Immature natural killer cell (primary cell): ENCODE data around the gene CRTC1. TPM values are rescaled to one million over a fixed set of nuclear protein-coding genes. Genes with fewer than 3 reads are reported as not detected.
"Not testable (repeated sequence)": the region's sequence is repeated elsewhere in the genome, so short reads cannot be mapped to it uniquely, and the experiment has no call there.

Experiments
- DNase-seq, 3 donors: peaks; one replicate each; pipeline ENCODE4 v3.0.0; 2022; ENCODE audit warnings: mixed read lengths in 1 of 3
- H3K27ac Mint-ChIP-seq, 6 donors: one replicate each; pipeline ENCODE4 v1.8.0; 2020; ENCODE audit warnings: mixed read lengths in 6 of 6, mild to moderate bottlenecking in 5 of 6, inconsistent platforms in 4 of 6, moderate library complexity in 3 of 6
- H3K27me3 Mint-ChIP-seq, 3 donors: one replicate each; pipeline ENCODE4 v1.8.0; 2020 to 2021; ENCODE audit warnings: low read depth in 3 of 3, mild to moderate bottlenecking in 3 of 3, mixed read lengths in 3 of 3, moderate library complexity in 3 of 3, inconsistent platforms in 1 of 3
- H3K36me3 Mint-ChIP-seq, 3 donors: one replicate each; pipeline ENCODE4 v1.8.0; 2020; ENCODE audit warnings: mixed read lengths in 3 of 3, inconsistent platforms in 2 of 3, mild to moderate bottlenecking in 2 of 3
- H3K4me1 Mint-ChIP-seq, 2 donors: one replicate each; pipeline ENCODE4 v1.8.0; 2020; ENCODE audit warnings: inconsistent platforms in 2 of 2, mild to moderate bottlenecking in 2 of 2, mixed read lengths in 2 of 2, moderate library complexity in 1 of 2
- H3K4me3 Mint-ChIP-seq, 5 donors: one replicate each; pipeline ENCODE4 v1.8.0; 2020; ENCODE audit warnings: mild to moderate bottlenecking in 5 of 5, mixed read lengths in 5 of 5, inconsistent platforms in 3 of 5, moderate library complexity in 3 of 5
- H3K9me3 Mint-ChIP-seq, 6 donors: one replicate each; pipeline ENCODE4 v1.8.0; 2020; ENCODE audit warnings: mild to moderate bottlenecking in 6 of 6, mixed read lengths in 6 of 6, inconsistent platforms in 4 of 6, moderate library complexity in 3 of 6
- polyA plus RNA-seq, 3 donors: library from polyadenylated mRNA; unstranded; fragments of 300-500 nt; fragmentation: Illumina TruSeq; gene quantifications; one replicate each; pipeline ENCODE4 v1.2.3, GENCODE V29; 2021

Gene CRTC1
- polyA plus RNA-seq, 3 donors from 2014 or later: 0.50 to 1.1 (median 0.85) TPM

- Mint-ChIP-seq H3K9me3 (no peaks in the 10 kb centered on the region), H3K4me3 (no peak overlapping the region), H3K27me3 (peaks cover 0 to 2% (median 0%) of the 10 kb centered on the region in 3 donors), H3K27ac (no peak overlapping the region), H3K36me3 (peaks cover 0 to 8% (median 7%) of the 10 kb centered on the region in 3 donors), H3K4me1 (peaks cover 0 to 8% of the 10 kb centered on the region in 2 donors)
- no peak for DNase-seq
Measured at GRCh38 chr19:18668252-18668631, 15.2 kb upstream of the CRTC1 start.

- Mint-ChIP-seq H3K27me3 (peaks cover 0 to 2% (median 0%) of the 10 kb centered on the region in 3 donors), H3K4me1 (peaks cover 0 to 4% of the 10 kb centered on the region in 2 donors), H3K9me3 (no peaks in the 10 kb centered on the region), H3K4me3 (no peak overlapping the region), H3K27ac (no peak overlapping the region), H3K36me3 (peaks cover 0 to 8% (median 7%) of the 10 kb centered on the region in 3 donors)
- no peak for DNase-seq
Measured at GRCh38 chr19:18668744-18669523, 14.5 kb upstream of the CRTC1 start.

- Mint-ChIP-seq H3K4me3 (no peak overlapping the region), H3K36me3 (peaks cover 0 to 8% (median 7%) of the 10 kb centered on the region in 3 donors), H3K9me3 (no peaks in the 10 kb centered on the region), H3K27me3 (peaks cover 0 to 2% (median 0%) of the 10 kb centered on the region in 3 donors), H3K27ac (no peak overlapping the region), H3K4me1 (no peaks in the 10 kb centered on the region)
- DNase-seq: no peak
Measured at GRCh38 chr19:18669524-18669817, 14.0 kb upstream of the CRTC1 start.

- H3K27ac Mint-ChIP-seq: no peak overlapping the region
- H3K36me3 Mint-ChIP-seq: peaks cover 0 to 8% (median 7%) of the 10 kb centered on the region in 3 donors
- H3K9me3 Mint-ChIP-seq: no peaks in the 10 kb centered on the region
- DNase-seq: no peak
- H3K4me1 Mint-ChIP-seq: no peaks in the 10 kb centered on the region
- H3K27me3 Mint-ChIP-seq: peaks cover 0 to 2% (median 0%) of the 10 kb centered on the region in 3 donors
- H3K4me3 Mint-ChIP-seq: no peak overlapping the region
Measured at GRCh38 chr19:18669883-18670282, 13.6 kb upstream of the CRTC1 start.

GRCh38 chr19:18670312-18670711 lies 13.2 kb upstream of the CRTC1 start:
- DNase-seq: no peak
- peaks cover 0 to 8% (median 7%) of the 10 kb centered on the region in 3 donors for H3K36me3 Mint-ChIP-seq
- H3K27ac Mint-ChIP-seq: no peak overlapping the region
- H3K4me1 Mint-ChIP-seq: no peaks in the 10 kb centered on the region
- peaks cover 0 to 2% (median 0%) of the 10 kb centered on the region in 3 donors for H3K27me3 Mint-ChIP-seq
- H3K9me3 Mint-ChIP-seq: no peaks in the 10 kb centered on the region
- H3K4me3 Mint-ChIP-seq: no peak overlapping the region

- Mint-ChIP-seq H3K4me3 (no peak overlapping the region), H3K27ac (no peak overlapping the region), H3K27me3 (peaks cover 0 to 2% (median 0%) of the 10 kb centered on the region in 3 donors), H3K36me3 (peaks cover 0 to 8% (median 7%) of the 10 kb centered on the region in 3 donors), H3K4me1 (no peaks in the 10 kb centered on the region), H3K9me3 (no peaks in the 10 kb centered on the region)
- DNase-seq: no peak
Measured at GRCh38 chr19:18671303-18672043, 12.0 kb upstream of the CRTC1 start.

- Mint-ChIP-seq H3K27ac (no peak overlapping the region), H3K9me3 (no peaks in the 10 kb centered on the region), H3K4me1 (no peaks in the 10 kb centered on the region)
Measured at GRCh38 chr19:18672044-18672451, 11.4 kb upstream of the CRTC1 start.

GRCh38 chr19:18672606-18673337 lies 10.7 kb upstream of the CRTC1 start:
- Mint-ChIP-seq H3K9me3 (no peaks in the 10 kb centered on the region), H3K27me3 (peaks cover 0 to 4% (median 1%) of the 10 kb centered on the region in 3 donors), H3K4me1 (no peaks in the 10 kb centered on the region), H3K27ac (no peak overlapping the region), H3K36me3 (peaks cover 0 to 8% (median 7%) of the 10 kb centered on the region in 3 donors), H3K4me3 (no peak overlapping the region)
- no peak for DNase-seq

More at GRCh38 chr19:18672044-18672451, 11.4 kb upstream of the CRTC1 start:
- peaks cover 0 to 8% (median 7%) of the 10 kb centered on the region in 3 donors for H3K36me3 Mint-ChIP-seq
- DNase-seq: no peak
- H3K4me3 Mint-ChIP-seq: no peak overlapping the region
- H3K27me3 Mint-ChIP-seq: peaks cover 0 to 2% (median 0%) of the 10 kb centered on the region in 3 donors

- no peak for DNase-seq
- H3K27ac Mint-ChIP-seq: no peak overlapping the region
- H3K4me1 Mint-ChIP-seq: no peaks in the 10 kb centered on the region
- H3K4me3 Mint-ChIP-seq: no peak overlapping the region
- H3K9me3 Mint-ChIP-seq: no peaks in the 10 kb centered on the region
- peaks cover 0 to 7% (median 7%) of the 10 kb centered on the region in 3 donors for H3K36me3 Mint-ChIP-seq
- H3K27me3 Mint-ChIP-seq: peaks cover 0 to 4% (median 1%) of the 10 kb centered on the region in 3 donors
Measured at GRCh38 chr19:18674616-18675015, 8.9 kb upstream of the CRTC1 start.

GRCh38 chr19:18675779-18676178 lies 7.7 kb upstream of the CRTC1 start:
- DNase-seq: peak in 1 of 3 donors; percentile 15
- Mint-ChIP-seq H3K4me3 (no peak overlapping the region), H3K27me3 (peaks cover 0 to 2% (median 1%) of the 10 kb centered on the region in 3 donors), H3K9me3 (no peaks in the 10 kb centered on the region), H3K27ac (no peak overlapping the region), H3K4me1 (no peaks in the 10 kb centered on the region), H3K36me3 (no peaks in the 10 kb centered on the region)

- Mint-ChIP-seq H3K27me3 (peaks cover 1 to 4% (median 2%) of the 10 kb centered on the region in 3 donors), H3K4me1 (no peaks in the 10 kb centered on the region), H3K4me3 (no peak overlapping the region), H3K27ac (no peak overlapping the region), H3K9me3 (no peaks in the 10 kb centered on the region), H3K36me3 (no peaks in the 10 kb centered on the region)
- DNase-seq: no peak
Measured at GRCh38 chr19:18676692-18677091, 6.8 kb upstream of the CRTC1 start.

GRCh38 chr19:18677156-18677555 lies 6.3 kb upstream of the CRTC1 start:
- no peak overlapping the region for H3K27ac Mint-ChIP-seq
- no peaks in the 10 kb centered on the region for H3K36me3 Mint-ChIP-seq

GRCh38 chr19:18680148-18680547 lies 3.3 kb upstream of the CRTC1 start:
- not testable (repeated sequence) for DNase-seq, H3K36me3 Mint-ChIP-seq, H3K27ac Mint-ChIP-seq, H3K4me3 Mint-ChIP-seq, H3K27me3 Mint-ChIP-seq, H3K9me3 Mint-ChIP-seq
- peaks cover 6 to 15% of the 10 kb centered on the region in 2 donors for H3K4me1 Mint-ChIP-seq

More at GRCh38 chr19:18677156-18677555, 6.3 kb upstream of the CRTC1 start:
- no peak overlapping the region for H3K4me3 Mint-ChIP-seq
- no peaks in the 10 kb centered on the region for H3K9me3 Mint-ChIP-seq
- no peaks in the 10 kb centered on the region for H3K4me1 Mint-ChIP-seq
- DNase-seq: no peak
- H3K27me3 Mint-ChIP-seq: peaks cover 1 to 4% (median 2%) of the 10 kb centered on the region in 3 donors

GRCh38 chr19:18682807-18683108 lies 722 bp upstream of the CRTC1 start:
- H3K9me3 Mint-ChIP-seq: no peaks in the 10 kb centered on the region

More at GRCh38 chr19:18682807-18683108, 722 bp upstream of the CRTC1 start:
- peaks cover 13 to 19% of the 10 kb centered on the region in 2 donors for H3K4me1 Mint-ChIP-seq
- H3K27me3 Mint-ChIP-seq: peaks cover 4 to 8% (median 5%) of the 10 kb centered on the region in 3 donors
- H3K27ac Mint-ChIP-seq: peak overlapping the region; percentile 68 to 89 (median 81)
- DNase-seq: no peak
- peak overlapping the region; percentile 85 to 89 (median 87) for H3K4me3 Mint-ChIP-seq
- H3K36me3 Mint-ChIP-seq: no peaks in the 10 kb centered on the region
